HL-60 (cell line): Measurements from ENCODE around the gene SPATA17.

Experiments used
- CTCF ChIP-seq: IDR thresholded peaks from one replicate; pipeline ENCODE4 v1.5.1; 2011; ENCODE audit warnings: low read length, control low read depth, inconsistent platforms; ENCODE audit not compliant: insufficient read depth
- GABPA ChIP-seq: IDR thresholded peaks from 2 replicates; pipeline ENCODE4 v1.6.1; 2012; ENCODE audit warnings: low read depth

- TF ChIP-seq GABPA (no peak), CTCF (no peak)
Measured at GRCh38 chr1:217660353-217661062, 29.4 kb downstream of the SPATA17 start.
